Esophagus squamous epithelium (tissue), 4 donors: Measurements from ENCODE around the gene STMN1.
A peak's percentile ranks its signal among the peaks of the same experiment; 100 is the strongest.

Experiments used
- POLR2A ChIP-seq, 4 donors: fragments of 450-650 bp; IDR thresholded peaks; one replicate each; pipeline ENCODE4 v1.6.1; 2017; ENCODE audit warnings: antibody characterized with exemption in 4 of 4, mild to moderate bottlenecking in 4 of 4, moderate library complexity in 3 of 4
- TF ChIP-seq, protein P1 (sequence below), 6 experiments: fragments of 450-650 bp in 4 of 6; fragments of 200-600 bp in 2 of 6; sonication (generic) in 2 of 6; IDR thresholded peaks; one replicate each; pipeline ENCODE4 v1.5.1; 2016 to 2019; ENCODE audit warnings: antibody characterized with exemption in 6 of 6, mild to moderate bottlenecking in 4 of 6, moderate library complexity in 4 of 6

DNA sequence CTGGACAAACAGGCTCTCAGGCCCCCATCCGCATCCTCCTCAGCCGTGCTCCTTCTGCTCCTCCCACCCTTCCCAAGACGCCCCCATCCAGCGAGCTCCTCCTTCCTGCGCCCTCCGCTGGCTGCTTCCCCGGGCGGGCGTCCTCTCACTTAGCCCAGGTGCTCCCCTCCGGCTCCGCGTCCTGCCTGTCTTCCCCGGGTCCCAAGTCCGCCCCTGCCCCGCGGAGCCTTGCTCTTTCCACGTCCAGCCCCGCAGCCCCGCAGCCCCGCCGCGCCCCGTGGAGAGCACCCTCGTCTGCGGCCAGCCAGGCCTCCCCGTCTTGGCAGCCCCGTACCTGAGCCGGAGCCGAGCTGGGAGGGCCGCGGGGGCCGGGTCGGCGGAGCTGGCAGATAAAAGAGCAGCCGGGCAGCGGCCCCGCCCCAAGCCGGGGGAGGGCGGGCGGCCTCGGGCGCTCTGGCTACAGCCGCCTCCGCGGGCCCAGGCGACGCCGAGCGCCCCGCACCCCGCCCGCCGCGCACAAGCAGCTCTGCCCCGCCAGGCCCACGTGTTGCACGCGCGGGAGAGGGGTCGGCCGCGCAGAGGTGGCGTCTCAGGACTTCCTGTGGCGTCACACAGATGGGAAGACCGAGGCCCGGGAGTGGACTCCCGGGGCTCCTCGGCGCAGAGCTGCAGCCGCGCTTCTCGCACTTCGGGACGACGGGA, 30.9 kb downstream of the STMN1 start, which contains the start of gene PAQR7:
- TF ChIP-seq, protein P1, sequence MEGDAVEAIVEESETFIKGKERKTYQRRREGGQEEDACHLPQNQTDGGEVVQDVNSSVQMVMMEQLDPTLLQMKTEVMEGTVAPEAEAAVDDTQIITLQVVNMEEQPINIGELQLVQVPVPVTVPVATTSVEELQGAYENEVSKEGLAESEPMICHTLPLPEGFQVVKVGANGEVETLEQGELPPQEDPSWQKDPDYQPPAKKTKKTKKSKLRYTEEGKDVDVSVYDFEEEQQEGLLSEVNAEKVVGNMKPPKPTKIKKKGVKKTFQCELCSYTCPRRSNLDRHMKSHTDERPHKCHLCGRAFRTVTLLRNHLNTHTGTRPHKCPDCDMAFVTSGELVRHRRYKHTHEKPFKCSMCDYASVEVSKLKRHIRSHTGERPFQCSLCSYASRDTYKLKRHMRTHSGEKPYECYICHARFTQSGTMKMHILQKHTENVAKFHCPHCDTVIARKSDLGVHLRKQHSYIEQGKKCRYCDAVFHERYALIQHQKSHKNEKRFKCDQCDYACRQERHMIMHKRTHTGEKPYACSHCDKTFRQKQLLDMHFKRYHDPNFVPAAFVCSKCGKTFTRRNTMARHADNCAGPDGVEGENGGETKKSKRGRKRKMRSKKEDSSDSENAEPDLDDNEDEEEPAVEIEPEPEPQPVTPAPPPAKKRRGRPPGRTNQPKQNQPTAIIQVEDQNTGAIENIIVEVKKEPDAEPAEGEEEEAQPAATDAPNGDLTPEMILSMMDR (IDR thresholded peaks at IDR 0.05), result peak in 1 of 6 experiments; percentile 5
- TF ChIP-seq POLR2A (IDR thresholded peaks at IDR 0.05), result peak in 2 of 4 donors; percentile 58
